ENCODE results near the gene SIRT3. TPM values are rescaled to one million over a fixed set of nuclear protein-coding genes. Genes with fewer than 3 reads are reported as not detected.
"Not testable (repeated sequence)": the region's sequence is repeated elsewhere in the genome, so short reads cannot be mapped to it uniquely, and the experiment has no call there.

Gene SIRT3
- total RNA-seq, 2 donors from 2014 or later, result 16.5 to 48.5 TPM

GRCh38 chr11:238346-238745 lies 2.2 kb upstream of the SIRT3 start:
- not testable (repeated sequence) for H3K27me3 Mint-ChIP-seq; ATAC-seq (replicated peaks); H3K9me3 Mint-ChIP-seq
- peak overlapping the region; percentile 95 for H3K27ac Mint-ChIP-seq
- H3K4me3 Mint-ChIP-seq, result peak overlapping the region; percentile 87
- peaks cover 32% of the 10 kb centered on the region for H3K4me1 Mint-ChIP-seq
- peaks cover 80% of the 10 kb centered on the region for H3K36me3 Mint-ChIP-seq (ENCODE audit: low read depth)

- H3K27ac Mint-ChIP-seq, result peak within 1 kb of the TSS; percentile 95
Measured at GRCh38 chr11:236774-237767, 929 bp upstream of the SIRT3 start, which contains the start of gene PSMD13. Gene PSMD13 (plus strand): TSS chr11:236976. CDS start chr11:237050, 74 bp downstream.

DNA sequence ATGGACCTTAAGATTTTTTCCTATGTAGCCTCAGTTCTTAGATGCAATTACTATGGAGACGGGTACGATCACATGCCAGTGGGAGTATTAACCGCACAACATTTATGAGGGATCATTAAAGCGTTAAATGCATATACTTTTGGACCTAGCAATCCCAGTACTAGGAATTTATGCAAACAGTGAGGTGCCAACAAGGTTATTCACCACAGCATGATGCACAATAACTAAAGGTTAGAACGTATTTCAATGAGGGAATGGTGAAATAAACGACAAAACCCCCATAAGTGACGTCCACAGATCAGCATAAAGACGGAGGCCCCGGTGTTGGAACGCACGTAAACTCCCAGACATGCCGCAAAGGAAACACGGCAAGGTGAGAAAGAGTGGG lies 539 bp downstream of the SIRT3 start:
- H3K9me3 Mint-ChIP-seq, result no peaks in the 10 kb centered on the region
- peak overlapping the region; percentile 87 for H3K4me3 Mint-ChIP-seq
- H3K27ac Mint-ChIP-seq, result peak overlapping the region; percentile 95
- no peaks in the 10 kb centered on the region for H3K27me3 Mint-ChIP-seq
- peak; percentile 53 for ATAC-seq (replicated peaks)
- H3K4me1 Mint-ChIP-seq, result peaks cover 15% of the 10 kb centered on the region
- peaks cover 59% of the 10 kb centered on the region for H3K36me3 Mint-ChIP-seq (ENCODE audit: low read depth)

More at GRCh38 chr11:236774-237767, 929 bp upstream of the SIRT3 start, which contains the start of gene PSMD13:
- H3K9me3 Mint-ChIP-seq, result no peaks in the 10 kb centered on the region
- H3K27me3 Mint-ChIP-seq, result no peaks in the 10 kb centered on the region
- peak within 1 kb of the TSS; percentile 87 for H3K4me3 Mint-ChIP-seq
- H3K4me1 Mint-ChIP-seq, result peaks cover 25% of the 10 kb centered on the region
- H3K36me3 Mint-ChIP-seq (ENCODE audit: low read depth), result peaks cover 73% of the 10 kb centered on the region
- ATAC-seq (replicated peaks), result peak; percentile 87

GRCh38 chr11:235180-235579 lies 962 bp downstream of the SIRT3 start:
- ATAC-seq (replicated peaks), result no peak
- Mint-ChIP-seq H3K9me3 (no peaks in the 10 kb centered on the region), H3K36me3 (ENCODE audit: low read depth) (peaks cover 59% of the 10 kb centered on the region), H3K4me3 (peak overlapping the region; percentile 87), H3K4me1 (peaks cover 15% of the 10 kb centered on the region), H3K27me3 (no peaks in the 10 kb centered on the region), H3K27ac (peak overlapping the region; percentile 95)

DNA sequence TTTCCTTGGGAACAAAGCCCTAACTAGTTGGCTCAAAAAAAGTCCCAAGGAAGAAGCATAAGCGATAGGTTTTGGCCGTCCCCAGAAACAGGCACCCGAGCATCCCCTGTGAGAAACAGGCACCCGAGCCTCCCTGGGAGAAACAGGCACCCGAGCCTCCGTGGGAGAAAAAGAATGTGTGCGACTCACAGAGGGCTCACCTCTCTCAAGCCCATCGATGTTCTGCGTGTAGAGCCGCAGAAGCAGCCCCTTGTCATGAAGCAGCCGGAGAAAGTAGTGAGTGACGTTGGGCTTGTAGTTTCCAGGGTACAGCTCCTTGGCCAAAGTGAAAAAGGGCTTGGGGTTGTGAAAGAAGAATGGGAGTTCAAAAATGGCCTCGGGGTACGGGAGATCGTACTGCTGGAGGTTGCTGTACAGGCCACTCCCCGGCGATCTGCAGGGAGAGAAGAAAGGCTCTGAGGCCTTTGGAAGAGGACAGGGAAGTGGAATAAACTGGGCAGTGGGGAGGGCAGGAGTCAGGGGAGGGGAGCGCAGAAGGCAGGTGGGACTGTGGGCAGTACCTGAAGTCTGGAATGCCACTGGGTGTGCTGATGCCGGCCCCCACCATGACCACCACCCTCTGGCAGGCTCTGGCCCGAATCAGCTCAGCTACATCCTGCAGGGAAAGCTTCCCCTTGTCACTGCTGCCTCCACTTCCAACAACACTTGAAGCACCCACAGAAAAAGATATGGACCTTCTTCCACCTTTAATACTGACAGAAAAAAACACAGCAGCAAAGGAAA lies 3.2 kb downstream of the SIRT3 start:
- no peak for ATAC-seq (replicated peaks)
- H3K4me1 Mint-ChIP-seq, result peaks cover 13% of the 10 kb centered on the region
- no peaks in the 10 kb centered on the region for H3K9me3 Mint-ChIP-seq
- H3K27me3 Mint-ChIP-seq, result no peaks in the 10 kb centered on the region
- H3K36me3 Mint-ChIP-seq (ENCODE audit: low read depth), result peaks cover 52% of the 10 kb centered on the region
- no peak overlapping the region for H3K4me3 Mint-ChIP-seq
- peak overlapping the region; percentile 48 for H3K27ac Mint-ChIP-seq

DNA sequence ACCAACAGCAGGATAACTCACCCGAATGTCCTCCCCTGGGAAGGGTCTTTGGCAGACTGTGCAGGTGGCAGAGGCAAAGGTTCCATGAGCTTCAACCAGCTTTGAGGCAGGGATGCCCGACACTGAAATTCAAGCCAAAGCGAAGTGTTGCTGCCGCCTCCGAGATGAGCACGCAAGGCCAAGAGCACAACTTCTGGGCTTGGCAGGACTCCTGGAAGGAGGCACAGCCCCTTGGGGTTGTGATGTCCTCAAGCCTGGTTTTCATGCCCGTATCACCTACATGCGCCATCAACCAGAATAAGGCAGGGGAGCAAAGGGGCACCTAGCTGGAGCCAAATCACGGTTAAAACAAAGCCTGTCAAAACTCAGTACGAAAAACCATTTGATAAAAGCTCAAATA lies 5.7 kb downstream of the SIRT3 start:
- peaks cover 20% of the 10 kb centered on the region for H3K4me1 Mint-ChIP-seq
- no peaks in the 10 kb centered on the region for H3K9me3 Mint-ChIP-seq
- H3K36me3 Mint-ChIP-seq (ENCODE audit: low read depth), result peaks cover 31% of the 10 kb centered on the region
- H3K27ac Mint-ChIP-seq, result no peak overlapping the region
- H3K4me3 Mint-ChIP-seq, result no peak overlapping the region
- H3K27me3 Mint-ChIP-seq, result no peaks in the 10 kb centered on the region
- ATAC-seq (replicated peaks), result no peak

DNA sequence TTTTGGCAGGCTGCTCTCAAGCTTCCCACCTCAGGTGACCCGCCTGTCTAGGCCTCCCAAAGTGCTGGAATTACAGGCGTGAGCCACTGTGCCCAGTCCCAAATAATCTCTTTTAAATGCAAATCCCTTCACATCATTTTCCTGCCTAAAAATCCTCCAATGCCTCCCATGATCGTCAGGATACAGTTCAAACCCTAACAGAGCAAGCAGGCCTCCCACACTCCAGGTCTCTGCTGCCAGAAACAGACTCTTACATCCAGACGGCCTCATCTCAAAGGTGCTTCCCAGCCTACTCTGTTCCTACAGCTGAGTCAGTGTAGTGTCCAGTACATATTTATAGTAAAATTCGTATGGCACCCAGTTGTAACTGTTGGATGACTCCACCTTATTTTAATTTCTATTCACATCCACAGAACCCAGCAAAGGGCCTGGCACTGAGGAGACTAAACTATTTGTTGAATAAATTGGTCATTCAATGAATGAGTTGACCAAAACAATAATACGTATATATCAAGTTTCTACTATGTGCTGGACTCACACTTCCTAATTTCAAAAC lies 8.2 kb downstream of the SIRT3 start:
- Mint-ChIP-seq H3K27ac (no peak overlapping the region), H3K27me3 (no peaks in the 10 kb centered on the region), H3K36me3 (ENCODE audit: low read depth) (peaks cover 28% of the 10 kb centered on the region), H3K9me3 (no peaks in the 10 kb centered on the region), H3K4me1 (peaks cover 16% of the 10 kb centered on the region), H3K4me3 (no peak overlapping the region)
- no peak for ATAC-seq (replicated peaks)

- H3K27ac Mint-ChIP-seq, result peak overlapping the region; percentile 60
- no peaks in the 10 kb centered on the region for H3K9me3 Mint-ChIP-seq
- ATAC-seq (replicated peaks), result peak; percentile 97
Measured at GRCh38 chr11:225734-226453, 10.2 kb downstream of the SIRT3 start.

GRCh38 chr11:224424-224823 lies 11.7 kb downstream of the SIRT3 start:
- H3K4me3 Mint-ChIP-seq, result no peak overlapping the region
- no peaks in the 10 kb centered on the region for H3K9me3 Mint-ChIP-seq
- H3K27ac Mint-ChIP-seq, result no peak overlapping the region

More at GRCh38 chr11:225734-226453, 10.2 kb downstream of the SIRT3 start:
- Mint-ChIP-seq H3K36me3 (ENCODE audit: low read depth) (peaks cover 26% of the 10 kb centered on the region), H3K4me1 (peaks cover 16% of the 10 kb centered on the region), H3K27me3 (no peaks in the 10 kb centered on the region), H3K4me3 (peak overlapping the region; percentile 11)

DNA sequence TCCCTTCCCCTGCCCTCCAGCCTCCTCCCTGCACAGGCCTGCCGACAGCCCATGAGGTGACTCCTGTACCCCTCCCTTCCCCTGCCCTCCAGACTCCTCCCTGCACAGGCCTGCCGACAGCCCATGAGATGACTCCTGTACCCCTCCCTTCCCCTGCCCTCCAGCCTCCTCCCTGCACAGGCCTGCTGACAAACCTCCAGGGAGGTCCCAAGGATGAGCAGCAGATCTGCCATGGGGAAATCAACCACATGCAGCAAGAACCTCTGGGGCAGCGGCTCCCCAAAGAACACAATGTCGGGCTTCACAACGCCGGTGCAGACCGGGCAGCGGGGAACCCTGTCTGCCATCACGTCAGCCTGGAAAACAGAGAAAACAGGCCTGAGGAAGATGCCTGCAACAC lies 12.3 kb downstream of the SIRT3 start:
- ATAC-seq (replicated peaks), result no peak
- Mint-ChIP-seq H3K9me3 (no peaks in the 10 kb centered on the region), H3K4me3 (no peak overlapping the region), H3K27me3 (no peaks in the 10 kb centered on the region), H3K4me1 (peaks cover 19% of the 10 kb centered on the region), H3K36me3 (ENCODE audit: low read depth) (peaks cover 21% of the 10 kb centered on the region), H3K27ac (no peak overlapping the region)

More at GRCh38 chr11:224424-224823, 11.7 kb downstream of the SIRT3 start:
- Mint-ChIP-seq H3K27me3 (no peaks in the 10 kb centered on the region), H3K36me3 (ENCODE audit: low read depth) (peaks cover 22% of the 10 kb centered on the region), H3K4me1 (peaks cover 17% of the 10 kb centered on the region)
- ATAC-seq (replicated peaks), result no peak

GRCh38 chr11:223026-223789 lies 12.9 kb downstream of the SIRT3 start:
- Mint-ChIP-seq H3K36me3 (ENCODE audit: low read depth) (peaks cover 14% of the 10 kb centered on the region), H3K27me3 (no peaks in the 10 kb centered on the region), H3K4me3 (no peak overlapping the region), H3K27ac (no peak overlapping the region), H3K9me3 (no peaks in the 10 kb centered on the region), H3K4me1 (peaks cover 15% of the 10 kb centered on the region)
- no peak for ATAC-seq (replicated peaks)

- H3K27ac Mint-ChIP-seq, result peak overlapping the region; percentile 14
- no peaks in the 10 kb centered on the region for H3K27me3 Mint-ChIP-seq
- H3K4me3 Mint-ChIP-seq, result no peak overlapping the region
- no peak for ATAC-seq (replicated peaks)
- H3K9me3 Mint-ChIP-seq, result no peaks in the 10 kb centered on the region
- H3K4me1 Mint-ChIP-seq, result peaks cover 10% of the 10 kb centered on the region
- peaks cover 9% of the 10 kb centered on the region for H3K36me3 Mint-ChIP-seq (ENCODE audit: low read depth)
Measured at GRCh38 chr11:221998-222789, 13.9 kb downstream of the SIRT3 start.
